HG03060 (cell line): ENCODE results near the gene ATP11B.
"Not testable (repeated sequence)": the region's sequence is repeated elsewhere in the genome, so short reads cannot be mapped to it uniquely, and the experiment has no call there.

Experiments used
- ATAC-seq: cut with Tn5 transposase; IDR thresholded peaks from one replicate; pipeline ENCODE4 v1.9.1; 2021; ENCODE audit warnings: low read depth, moderate number of reproducible peaks; ENCODE audit not compliant: unreplicated experiment

The ATP11B gene

DNA sequence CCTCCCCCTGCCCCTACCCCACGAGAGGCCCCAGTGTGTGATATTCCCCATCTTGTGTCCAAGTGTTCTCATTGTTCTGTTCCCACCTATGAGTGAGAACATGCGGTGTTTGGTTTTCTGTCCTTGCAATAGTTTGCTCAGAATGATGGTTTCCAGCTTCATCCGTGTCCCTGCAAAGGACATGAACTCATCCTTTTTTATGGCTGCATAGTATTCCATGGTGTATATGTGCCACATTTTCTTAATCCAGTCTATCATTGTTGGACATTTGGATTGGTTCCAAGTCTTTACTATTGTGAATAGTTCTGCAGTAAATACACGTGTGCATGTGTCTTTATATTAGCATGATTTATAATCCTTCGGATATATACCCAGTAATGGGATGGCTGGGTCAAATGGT lies 29.0 kb downstream of the ATP11B start:
- ATAC-seq: not testable (repeated sequence)

DNA sequence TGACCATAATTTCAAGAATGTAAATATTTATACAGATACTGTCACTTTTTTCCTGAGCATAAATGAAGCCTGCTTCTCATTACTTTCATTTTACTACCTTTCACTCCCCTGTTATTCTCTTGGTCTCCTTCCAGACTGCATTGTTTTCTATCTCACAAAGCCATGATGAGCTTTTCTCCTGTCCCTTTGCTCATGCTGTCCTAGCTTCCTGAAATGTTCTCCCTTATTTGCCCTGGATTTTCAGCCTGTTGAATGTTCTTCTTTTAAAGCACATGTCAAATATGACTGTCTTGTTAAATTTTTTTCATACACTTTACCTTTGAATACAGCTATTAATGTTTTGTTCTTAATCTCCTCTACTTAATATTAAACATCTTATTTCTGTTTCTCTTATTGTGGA lies 31.7 kb downstream of the ATP11B start:
- no peak for ATAC-seq

DNA sequence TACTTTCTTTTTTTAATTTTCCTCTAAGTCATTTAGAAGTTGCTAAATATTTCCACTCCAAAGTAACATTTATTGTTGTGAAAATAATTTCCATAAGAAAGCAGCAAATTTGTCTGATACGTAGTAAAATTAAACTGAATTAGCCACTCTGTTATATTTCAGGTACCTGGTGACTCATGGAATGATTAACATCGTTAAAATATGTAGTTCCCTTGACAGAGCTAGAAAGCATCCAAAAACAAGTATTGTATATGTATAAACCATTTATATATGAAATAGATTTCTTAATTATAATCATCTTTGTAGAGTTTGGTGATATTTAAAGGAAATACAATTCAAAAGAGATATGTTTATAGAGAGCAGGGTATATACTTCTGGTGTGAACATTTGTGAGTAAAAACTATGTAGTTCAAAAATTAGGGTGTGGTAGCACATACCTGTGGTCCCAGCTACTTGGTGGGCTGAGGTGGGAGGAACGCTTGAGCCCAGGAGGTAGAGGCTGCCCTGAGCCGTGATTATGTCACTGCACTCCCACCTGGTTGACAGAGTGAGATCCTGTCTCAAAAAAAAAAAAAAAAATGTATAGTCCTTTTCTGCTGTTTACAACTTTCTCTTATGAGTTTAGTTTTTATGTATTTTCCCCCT lies 36.6 kb downstream of the ATP11B start:
- ATAC-seq: no peak

DNA sequence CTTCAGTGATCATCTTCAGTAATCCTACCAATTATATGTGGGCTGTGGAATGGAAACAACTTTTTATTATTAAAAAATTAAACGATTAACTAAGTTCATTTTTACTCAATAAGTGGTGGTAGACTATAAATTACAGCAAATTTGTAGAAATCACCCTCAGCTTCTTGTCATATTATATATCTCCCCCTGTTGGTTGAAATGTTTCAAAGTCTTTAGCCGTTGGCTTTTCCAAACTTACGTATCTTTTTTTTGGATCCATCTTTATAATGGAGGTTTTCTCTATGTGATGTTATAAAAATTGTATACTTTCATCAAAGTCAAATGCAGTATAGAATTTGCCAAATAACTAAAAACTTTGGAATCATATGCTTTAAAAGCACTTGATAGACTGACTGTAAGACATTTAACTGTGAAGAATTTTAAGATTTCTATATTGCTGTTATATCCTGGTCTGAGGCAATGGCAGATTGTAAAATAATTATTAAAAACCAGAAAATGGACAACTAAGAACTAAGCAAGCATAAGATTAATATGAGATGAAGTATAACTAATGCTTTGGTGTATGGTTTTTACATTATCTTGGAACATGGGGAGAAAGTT lies 44.7 kb downstream of the ATP11B start:
- no peak for ATAC-seq

DNA sequence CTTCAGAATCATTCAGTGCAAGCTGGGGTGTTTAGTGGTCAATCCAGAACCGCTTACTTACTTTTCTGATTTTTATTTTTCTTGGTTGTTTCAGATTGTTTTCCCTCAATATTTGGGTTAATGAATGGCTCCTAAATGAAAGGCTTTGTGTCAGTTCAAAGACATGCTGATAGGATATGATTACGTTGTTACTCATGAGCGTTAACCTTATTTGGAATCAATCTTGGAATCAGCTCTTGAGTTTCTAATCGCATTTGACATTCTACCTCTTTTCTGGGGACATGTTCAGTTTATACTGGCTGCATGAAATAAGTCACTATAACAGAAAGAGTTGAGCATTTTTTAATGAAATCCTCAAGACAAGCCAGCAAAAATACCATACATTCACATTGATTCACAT lies 50.2 kb downstream of the ATP11B start:
- ATAC-seq: no peak

DNA sequence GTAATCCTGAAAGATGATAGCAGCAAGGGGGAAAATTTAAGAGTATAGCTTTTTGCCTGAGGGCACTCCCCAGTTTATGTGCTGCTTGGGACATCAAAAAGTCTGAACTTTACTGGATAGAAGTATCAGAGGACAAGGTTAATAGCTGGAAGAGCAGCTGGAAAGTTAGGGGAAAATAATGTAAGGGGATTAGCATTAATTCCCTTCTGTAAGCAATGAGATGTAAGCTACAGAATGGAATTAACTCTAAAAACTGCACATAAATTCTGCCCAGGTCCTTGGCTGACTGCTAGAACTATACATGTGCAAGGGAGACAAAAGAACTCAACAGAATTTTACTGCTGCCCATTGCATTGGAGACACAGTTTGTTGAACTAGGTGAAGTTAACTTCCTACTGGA lies 55.6 kb downstream of the ATP11B start:
- no peak for ATAC-seq

DNA sequence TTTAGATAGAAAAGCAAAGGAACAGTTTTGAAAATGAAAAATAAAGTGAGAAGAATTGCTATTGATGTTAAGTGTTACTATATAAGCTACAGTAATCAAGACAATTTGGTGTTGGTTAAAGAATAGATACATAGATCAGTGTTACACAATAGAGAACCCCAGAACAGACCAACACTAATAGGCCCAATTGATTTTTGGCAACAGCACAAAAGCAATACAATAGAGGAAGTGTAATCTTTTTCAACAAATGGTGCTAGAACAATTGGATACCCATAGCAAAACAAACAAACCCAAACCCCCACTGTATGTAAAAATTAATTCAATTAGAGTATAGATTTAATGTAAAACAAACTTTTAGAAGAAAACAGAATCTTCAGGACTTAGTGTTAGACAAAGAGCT lies 61.8 kb downstream of the ATP11B start:
- ATAC-seq: no peak

DNA sequence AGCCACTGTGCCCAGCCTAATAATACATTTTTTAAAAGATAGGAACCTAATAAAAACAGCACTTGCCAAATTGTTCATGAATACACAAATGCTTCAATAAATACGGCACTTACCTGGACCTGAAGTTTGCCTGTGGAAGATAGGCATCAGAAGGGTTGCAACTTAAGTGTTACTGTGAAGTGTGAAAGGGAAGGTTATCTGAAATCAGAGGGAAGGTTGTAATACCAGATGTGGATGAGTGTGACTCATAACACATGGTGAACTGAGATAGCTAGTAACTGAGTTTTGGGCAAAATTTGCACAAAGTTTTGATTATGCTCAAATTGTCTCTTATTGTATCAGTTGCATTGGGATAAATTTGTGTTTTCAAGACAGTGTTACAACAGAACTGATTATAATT lies 68.0 kb downstream of the ATP11B start:
- no peak for ATAC-seq

DNA sequence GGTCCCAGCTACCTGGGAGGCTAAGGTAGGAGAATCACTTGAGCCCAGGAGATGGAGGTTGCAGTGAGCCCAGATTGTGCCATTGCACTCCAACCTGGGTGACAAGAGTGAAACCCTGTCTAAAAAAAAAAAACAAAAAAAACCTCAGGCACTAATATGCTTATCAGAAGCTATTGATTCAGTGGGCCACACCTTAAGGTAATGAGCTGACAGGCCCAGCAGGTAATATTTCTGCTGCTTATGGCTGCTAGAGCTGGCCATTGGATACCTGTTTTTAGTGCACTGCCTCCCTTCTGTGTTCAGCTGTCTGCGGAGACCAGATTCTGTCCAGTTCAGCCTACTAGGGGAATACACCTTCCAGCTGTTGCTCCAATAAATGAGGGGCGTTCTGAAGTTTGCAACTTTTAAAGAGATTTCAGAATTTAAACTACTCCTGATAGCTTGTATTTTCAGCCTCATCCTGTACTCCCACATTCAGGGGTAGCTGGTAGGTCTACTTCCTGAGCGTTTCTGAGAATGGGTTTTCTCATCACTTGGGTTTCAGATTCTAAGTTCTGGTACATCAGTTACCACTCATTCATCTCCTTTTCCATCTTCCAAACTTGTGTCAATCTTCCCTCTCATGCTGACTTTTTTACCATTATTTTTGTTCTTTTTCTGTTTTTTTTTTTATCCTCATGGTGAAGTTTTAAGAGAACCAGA lies 69.0 kb downstream of the ATP11B start:
- no peak for ATAC-seq

DNA sequence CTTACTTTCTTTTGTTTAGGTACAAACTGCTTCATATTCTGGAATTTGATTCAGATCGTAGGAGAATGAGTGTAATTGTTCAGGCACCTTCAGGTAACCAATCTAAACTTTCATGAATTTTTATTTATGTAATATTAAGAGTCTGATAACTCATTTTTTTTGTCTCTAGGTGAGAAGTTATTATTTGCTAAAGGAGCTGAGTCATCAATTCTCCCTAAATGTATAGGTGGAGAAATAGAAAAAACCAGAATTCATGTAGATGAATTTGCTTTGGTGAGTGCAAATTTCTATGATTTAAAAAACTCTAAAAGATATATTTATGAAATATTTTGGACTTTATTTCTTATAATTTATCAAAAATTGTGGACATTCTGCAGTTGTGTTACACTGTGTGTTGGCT lies 75.8 kb downstream of the ATP11B start:
- ATAC-seq: no peak

DNA sequence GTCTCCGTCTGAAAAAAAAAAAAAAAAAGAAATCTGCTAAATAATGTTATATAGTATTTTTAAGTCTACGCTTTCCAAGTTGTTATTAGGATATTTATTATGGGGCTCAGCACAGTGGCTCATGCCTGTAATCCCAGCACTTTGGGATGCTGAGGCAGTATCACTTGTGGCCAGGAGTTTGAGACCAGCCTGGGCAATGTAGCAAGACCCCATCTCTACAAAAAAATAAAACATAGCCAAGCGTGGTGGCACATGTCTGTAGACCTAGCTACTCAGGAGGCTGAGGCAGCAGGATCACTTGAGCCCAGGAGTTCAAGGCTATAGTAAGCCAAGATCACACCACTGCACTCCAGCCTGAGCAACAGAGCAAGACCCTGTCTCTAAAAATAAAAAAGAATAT lies 77.6 kb downstream of the ATP11B start:
- ATAC-seq: not testable (repeated sequence)

DNA sequence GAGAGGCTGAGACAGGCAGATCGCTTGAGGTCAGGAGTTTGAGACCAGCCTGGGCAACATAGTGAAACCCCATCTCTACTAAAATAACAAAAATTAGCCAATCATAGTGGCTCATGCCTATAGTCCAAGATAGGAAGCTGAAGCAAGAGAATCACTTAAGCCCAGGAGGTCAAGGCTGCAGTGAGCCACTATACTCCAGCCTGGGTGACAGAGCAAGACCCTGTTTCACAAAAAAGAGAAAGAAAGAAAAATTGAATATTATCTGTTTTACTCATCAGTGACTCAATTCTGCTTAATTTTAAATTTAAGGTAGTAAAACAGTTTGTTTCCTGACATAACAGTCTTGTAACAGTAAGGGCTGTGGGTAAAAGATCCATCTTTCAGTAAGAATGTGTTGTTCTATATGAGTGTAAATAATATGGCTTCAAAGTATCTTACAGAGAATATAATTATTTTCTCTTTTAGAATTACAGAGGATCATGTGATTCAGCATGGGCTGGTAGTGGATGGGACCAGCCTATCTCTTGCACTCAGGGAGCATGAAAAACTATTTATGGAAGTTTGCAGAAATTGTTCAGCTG lies 85.8 kb downstream of the ATP11B start:
- ATAC-seq: no peak

DNA sequence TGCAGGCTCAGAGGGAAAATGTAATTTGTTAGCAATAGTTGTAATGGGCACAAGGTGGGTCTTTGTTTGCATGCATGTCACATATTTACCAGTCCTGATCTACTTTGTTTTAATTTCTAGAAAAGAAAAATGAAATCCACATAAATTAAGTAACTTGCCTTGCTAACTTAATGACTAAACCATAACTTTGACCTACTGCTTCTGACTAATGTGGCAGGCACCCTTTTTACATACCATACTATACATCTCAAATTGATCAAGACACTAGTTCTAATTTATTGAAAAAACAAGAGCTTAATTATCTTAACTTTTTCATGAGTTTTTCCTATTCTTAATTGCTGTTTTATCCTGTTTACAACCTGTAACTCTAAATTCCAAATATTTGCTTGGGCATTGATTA lies 93.2 kb downstream of the ATP11B start:
- no peak for ATAC-seq

DNA sequence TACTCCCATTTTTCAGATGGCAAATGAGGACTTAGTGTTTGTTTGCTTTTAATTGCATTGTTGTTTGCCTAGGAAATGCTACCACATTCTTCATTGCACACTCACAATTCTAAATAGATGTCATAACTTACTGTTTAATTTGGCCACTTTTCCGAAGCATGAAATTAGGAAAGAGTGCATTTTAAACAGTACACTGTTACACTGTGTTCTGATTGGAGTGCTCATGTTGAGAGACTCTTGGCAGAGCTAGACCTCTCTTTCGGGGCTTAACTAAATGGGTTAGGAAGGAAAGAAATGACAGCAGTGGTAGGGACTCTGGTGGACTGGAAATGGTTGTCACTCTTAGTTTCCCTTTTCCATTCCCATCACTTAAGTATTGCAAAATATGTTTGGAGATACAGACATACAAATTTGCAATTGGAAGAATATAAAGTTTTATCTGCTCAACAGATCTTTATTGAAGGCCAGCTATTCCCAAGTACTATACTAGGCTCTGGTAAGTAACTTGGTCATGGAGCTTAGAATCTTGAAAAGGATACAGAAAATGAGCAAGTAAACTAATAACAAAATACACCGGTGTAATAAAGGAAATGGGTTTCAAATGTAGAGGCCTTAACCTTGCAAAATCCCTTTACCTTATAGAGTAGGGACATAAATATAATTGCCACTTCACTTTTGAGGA lies 96.8 kb downstream of the ATP11B start:
- ATAC-seq: no peak

DNA sequence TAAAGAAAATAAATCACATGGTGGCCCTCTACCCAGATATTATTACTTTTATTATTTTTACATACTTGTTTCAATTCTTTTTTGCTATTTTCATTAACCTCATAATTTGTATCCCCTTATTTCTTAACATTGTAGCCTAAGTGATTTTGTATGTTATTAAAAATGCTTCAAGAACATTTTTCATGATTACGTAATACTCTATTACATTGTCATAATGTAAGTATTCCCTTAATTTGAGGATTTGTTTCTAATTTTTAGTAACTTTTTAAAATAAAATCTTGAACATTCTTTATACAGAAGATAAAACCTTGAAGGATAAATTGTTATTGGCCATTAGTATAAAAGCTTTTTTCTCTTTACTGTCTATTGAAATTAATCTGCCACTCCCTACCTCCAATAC lies 98.1 kb downstream of the ATP11B start:
- ATAC-seq: no peak

DNA sequence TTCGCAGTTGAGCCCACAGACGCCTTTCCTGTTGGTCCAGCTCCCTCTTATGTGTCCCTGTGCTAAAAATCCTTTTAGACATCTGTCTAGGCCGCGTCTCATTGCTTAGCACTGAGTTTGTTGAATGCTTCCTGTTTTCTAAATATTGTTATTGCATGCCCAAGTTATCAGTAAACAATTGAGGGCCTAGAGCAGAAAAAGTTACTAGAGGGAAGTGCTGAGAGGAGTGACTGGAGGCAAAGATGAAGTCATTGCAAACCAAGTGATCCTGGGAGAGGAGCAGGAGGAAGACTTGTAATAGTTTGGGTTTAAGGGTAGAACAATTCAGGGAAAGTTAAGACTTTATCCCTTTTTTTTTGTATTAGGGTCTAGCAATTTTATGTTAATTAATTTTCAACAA lies 98.9 kb downstream of the ATP11B start:
- ATAC-seq: no peak

DNA sequence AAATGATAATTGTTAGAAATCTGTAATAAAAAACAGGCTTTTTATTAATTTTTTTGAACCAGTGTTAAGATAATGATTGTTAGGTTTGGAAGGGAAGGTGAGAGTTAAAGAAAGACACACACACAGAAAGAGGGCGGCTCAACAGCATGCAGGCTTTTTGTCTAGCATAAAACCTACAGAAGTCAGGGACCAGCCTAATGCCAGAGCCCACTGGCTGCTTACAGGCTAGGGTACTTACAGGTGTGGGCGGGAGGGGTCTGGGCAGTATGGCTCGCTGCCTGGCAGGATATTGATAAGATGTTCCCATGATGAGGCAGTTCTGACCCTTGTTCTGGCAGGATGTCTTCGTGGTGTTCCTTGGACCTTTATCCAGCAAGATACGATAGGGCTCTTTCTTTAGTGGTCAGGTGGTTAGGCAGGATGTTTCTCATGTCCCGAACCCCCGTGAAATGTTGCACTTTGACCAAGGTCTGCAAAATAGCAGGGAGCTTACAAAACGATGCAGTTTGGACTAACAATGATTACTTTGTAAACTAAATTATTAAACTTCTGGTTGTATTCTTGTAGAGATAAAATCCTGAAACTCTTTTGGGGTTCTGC lies 102.3 kb downstream of the ATP11B start:
- ATAC-seq: no peak

DNA sequence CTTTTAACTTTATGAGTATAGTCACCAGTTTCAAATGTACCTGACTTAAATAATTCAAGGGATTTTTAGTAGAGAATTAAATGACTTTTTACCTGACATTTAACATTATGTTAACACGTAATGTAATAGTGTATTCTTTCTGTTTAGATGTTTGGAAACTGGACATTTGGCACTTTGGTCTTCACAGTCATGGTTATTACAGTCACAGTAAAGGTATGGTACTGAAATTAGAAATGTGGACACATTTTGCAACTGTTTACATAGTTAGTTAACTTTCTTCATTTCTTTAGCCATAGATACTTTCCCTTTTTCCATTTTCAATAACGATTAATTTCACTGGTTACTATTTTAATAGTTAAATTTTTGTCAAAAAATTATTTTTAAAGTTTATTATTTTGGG lies 103.2 kb downstream of the ATP11B start:
- ATAC-seq: no peak

DNA sequence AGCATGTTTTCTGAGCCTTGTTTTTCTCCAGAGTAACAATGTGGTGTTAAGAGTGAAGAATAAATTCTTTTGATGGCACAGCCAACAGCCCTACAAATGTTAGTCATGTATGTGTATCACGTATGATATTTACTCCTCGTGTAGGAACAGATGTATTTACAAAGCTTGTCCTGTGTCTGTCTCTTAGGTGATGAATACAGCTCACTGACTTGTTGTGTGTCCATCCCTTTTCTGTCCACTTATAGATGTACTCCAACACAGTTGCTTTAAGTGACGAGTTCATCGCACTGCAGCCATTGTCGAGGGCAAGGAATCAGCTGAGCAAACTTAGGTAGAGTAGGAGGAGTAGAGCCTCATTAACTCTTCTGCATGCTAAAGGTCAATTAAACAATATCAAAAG lies 108.9 kb downstream of the ATP11B start:
- ATAC-seq: no peak

DNA sequence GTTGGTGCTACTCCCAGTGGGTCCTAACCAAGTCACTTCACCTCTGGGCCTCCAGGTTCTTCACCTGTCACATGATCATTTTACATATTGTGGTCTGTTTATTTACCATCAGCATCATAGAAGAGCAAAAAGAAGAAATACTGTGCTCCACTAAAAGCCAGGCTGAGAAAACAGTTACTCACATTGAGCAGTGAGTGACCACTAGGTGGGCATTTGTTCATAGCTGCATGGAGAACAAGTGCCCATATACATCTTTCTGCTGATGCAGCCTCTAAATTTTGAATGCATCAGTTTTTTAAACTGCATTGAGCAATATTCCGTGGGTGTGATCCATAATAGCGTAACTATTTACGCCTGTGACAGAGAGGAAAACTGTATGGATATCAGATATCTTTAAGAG lies 110.9 kb downstream of the ATP11B start:
- no peak for ATAC-seq

DNA sequence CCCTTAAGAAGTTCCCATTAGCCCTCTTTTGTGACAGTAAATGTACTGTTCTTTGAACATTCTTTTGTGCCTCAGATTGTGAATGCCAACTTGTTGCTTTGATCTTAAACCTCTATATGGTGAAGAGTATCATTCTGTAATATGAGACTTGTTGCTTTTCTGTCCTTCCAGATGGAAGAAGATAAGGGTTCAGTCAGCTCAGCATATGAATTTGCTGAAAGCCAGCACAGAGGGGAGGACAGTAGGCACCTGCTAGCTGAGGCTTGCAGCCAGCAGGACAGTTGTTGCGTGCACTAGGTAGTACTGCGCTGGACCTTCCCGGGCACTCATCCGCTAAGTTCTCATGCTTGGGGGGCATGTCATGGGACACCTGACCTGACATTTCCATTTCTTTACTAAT lies 112.3 kb downstream of the ATP11B start:
- no peak for ATAC-seq
